HEK293T (cell line): Measurements from ENCODE around the gene DST.

ENCODE experiments used
- ELF4 ChIP-seq: fragments of 450-650 bp; IDR thresholded peaks from 2 replicates; pipeline ENCODE4 v1.6.1; 2017; ENCODE audit warnings: antibody characterized with exemption
- FOXK2 ChIP-seq: fragments of 450-650 bp; IDR thresholded peaks from 2 replicates; pipeline ENCODE4 v1.6.1; 2016; ENCODE audit warnings: mild to moderate bottlenecking
- FOXM1 ChIP-seq: fragments of 450-650 bp; IDR thresholded peaks from 2 replicates; pipeline ENCODE4 v1.6.1; 2017; ENCODE audit warnings: mild to moderate bottlenecking, borderline replicate concordance
- HDGF ChIP-seq: fragments of 450-650 bp; IDR thresholded peaks from 2 replicates; pipeline ENCODE4 v1.6.1; 2017; ENCODE audit warnings: antibody characterized with exemption, borderline replicate concordance
- L3MBTL2 ChIP-seq: fragments of 450-650 bp; conservative IDR thresholded peaks from 2 replicates; pipeline ENCODE4 v1.6.1; 2016; ENCODE audit warnings: mild to moderate bottlenecking
- SP1 ChIP-seq: fragments of 450-650 bp; IDR thresholded peaks from 2 replicates; pipeline ENCODE4 v1.6.1; 2017

- TF ChIP-seq FOXK2 (no peak), FOXM1 (no peak), HDGF (no peak), ELF4 (no peak), SP1 (no peak), L3MBTL2 (no peak)
Measured at GRCh38 chr6:56613247-56613851, 29.3 kb downstream of the DST start.
